NCI-H2227 (cell line): ENCODE results near the gene RAB26.
"Not testable (repeated sequence)": the region's sequence is repeated elsewhere in the genome, so short reads cannot be mapped to it uniquely, and the experiment has no call there.

Experiments used
- DNase-seq: peaks from one replicate; lab custom pipeline; 2025; ENCODE audit not compliant: unreplicated experiment; lab: John Stamatoyannopoulos, UW

The RAB26 gene

DNA sequence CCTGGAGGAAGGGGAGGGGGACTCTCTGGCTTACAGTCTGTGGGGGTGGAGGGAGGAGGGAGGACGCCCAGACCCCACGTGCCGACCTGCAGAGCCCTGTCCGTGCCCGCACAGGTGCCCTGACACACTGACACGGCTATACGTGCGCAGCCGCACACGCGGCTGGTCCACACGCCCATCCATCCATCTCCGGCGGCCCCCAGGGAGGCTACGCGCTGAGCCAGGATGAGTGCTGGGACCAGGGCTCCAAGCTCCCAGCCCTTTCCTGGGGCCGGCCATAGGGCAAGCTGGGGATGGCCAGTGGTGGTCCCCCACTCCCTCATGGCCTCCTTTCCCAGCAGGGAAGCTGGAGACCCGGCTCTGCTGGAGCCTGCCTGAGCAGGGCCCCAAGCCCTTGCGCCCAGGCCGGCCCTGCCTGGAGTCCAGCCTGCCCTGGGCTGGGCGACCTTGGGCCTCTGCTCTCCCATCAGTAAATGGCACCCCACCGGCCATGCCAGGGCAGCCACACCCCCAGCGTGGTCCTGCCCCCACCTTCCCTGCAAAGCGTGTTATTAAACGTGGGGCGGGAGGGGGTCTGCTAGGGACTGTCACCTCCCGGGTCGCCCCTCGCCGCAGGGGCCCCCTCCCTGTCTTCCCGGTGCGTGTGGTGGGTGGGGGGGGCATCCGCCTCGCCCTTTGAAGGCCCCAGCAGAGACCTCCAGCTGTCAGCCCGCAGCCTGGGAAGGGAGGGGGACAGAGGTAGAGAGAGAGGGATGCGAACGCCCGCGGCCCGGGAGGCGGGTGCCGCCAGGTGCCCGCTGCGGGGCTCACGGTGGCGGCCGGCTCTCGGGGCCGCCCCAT lies 47.1 kb downstream of the RAB26 start:
- DNase-seq: no peak

DNA sequence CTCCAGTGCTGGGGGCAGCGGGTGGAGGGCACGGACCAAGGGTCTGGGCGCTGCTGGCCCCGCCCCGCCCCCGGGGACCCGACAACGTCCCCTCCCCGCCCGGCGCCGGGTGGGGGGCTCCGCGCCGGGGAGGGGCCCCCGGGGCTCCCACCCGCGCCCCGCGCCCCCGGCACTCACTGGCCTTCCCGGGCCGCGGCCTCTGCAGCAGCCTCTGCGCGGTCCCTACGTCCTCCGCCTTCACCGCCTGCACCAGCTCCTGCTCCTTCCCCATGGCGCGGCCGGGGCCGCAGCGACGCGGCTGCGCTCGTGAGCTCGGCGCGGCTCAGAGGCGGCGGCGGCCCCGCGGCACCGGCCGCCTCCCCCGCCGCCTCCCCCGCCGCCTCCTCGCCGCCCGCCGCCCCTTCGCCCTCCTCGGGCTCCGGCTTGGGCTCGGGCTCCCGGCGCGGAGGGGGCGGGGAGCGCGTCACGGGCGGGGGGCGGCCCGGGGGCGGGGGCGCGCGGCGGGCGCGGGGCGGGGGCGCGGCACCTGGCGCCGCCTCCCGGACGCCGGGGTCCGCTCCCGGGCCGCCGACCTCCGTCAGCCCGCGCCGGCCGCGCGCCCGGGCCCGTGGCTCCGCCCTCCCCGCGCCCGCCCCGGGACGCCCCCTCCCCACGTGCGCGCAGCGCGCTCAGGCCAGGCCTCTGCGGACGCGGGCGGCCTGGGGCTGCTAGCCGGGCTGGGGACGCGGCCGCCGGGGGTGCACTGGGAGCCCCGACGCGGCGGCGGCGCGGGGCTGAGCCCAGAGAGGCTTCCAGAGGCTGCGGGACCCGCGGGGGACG lies 47.9 kb downstream of the RAB26 start, which contains the start of gene CASKIN1:
CASKIN1 (minus strand) TSS at position 444 of the 819 bp plus-strand sequence; CDS start at position 271, 173 bp downstream.
- DNase-seq: peak; percentile 56

DNA sequence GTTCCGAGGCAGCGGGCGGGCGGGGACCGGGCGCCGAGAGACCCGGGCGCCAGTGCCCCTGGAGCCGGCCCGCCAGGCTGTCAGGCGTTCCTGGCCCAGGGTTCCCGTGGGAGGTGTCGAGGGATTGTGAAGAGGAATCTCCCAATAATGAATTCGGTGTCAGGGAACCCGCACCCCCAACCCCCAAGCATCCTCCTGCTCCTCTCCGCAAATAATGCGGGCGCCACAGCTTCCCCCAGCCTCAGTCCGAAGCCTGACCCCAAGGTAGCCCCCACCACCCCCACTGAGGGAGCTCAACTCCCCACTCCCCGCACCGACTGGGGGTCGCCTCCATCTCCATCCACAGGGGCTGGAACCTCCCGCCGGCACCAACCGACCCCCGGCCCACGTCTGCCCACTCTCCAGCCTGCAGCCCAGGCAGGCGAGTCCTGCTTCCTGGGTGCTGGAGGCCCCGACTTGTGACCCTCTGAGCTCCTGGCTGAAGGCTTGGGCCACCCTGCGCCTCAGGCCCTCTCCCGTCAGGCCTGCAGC lies 48.6 kb downstream of the RAB26 start:
- no peak for DNase-seq

GRCh38 chr16:2197765-2198164 lies 49.3 kb downstream of the RAB26 start:
- DNase-seq: no peak

DNA sequence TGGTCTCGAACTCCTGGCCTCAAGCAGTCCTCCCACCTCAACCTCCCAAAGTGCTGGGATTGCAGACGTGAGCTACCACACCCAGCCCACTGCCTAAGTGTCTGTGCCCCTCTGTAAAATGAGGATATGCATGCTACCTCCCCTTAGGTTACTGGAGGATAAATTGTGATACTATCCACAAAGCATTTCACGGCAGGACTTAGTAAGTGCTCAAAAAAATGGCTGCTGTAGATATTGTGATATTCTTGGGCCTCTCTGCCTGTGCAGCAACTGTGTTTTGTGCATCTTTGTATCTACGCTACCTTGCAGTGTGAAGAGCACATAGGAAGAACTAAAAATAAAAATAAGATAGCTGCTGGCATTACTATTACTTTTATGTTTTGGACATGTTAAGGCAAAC lies 49.9 kb downstream of the RAB26 start:
- no peak for DNase-seq

DNA sequence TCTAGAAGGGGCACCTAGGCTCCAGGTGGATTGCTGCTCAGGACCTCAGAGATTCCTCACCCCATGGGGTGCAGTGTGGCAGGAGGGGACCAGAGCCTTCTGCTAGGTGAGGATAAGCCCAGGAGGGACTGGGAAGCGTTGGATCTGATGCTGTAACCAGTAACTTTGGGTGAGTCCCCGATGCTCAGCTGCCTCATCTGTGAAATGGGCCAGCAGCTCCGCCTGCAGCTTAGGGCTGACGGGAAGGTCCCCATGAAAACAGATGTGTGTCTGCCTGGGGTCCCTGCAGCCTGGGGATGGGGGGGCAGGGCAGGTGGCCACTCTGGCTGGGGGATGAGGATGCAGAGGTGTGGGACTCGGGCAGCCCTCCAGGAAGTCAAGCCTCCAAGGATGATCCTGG lies 50.7 kb downstream of the RAB26 start:
- DNase-seq: no peak

- DNase-seq: no peak
These were observed 51.3 kb downstream of the RAB26 start for GRCh38 chr16:2199621-2200139.

GRCh38 chr16:2200313-2200712 lies 51.9 kb downstream of the RAB26 start:
- no peak for DNase-seq

GRCh38 chr16:2203119-2203688 lies 54.8 kb downstream of the RAB26 start:
- not testable (repeated sequence) for DNase-seq
